GM10266 (cell line): ENCODE results near the gene SEZ6L.

Experiments
- DNase-seq: peaks from one replicate; pipeline ENCODE4 v3.0.0; 2012; ENCODE audit errors: extremely low spot score
- CTCF ChIP-seq: IDR thresholded peaks from 2 replicates; pipeline ENCODE4 v1.5.1; 2012; ENCODE audit warnings: mild to moderate bottlenecking, low read depth; ENCODE audit not compliant: control insufficient read depth, insufficient read depth; ENCODE audit errors: missing control alignments

Gene SEZ6L

GRCh38 chr22:26304730-26305129, 135.5 kb downstream of the SEZ6L start:
- TF ChIP-seq CTCF = no peak
- DNase-seq = no peak

DNA sequence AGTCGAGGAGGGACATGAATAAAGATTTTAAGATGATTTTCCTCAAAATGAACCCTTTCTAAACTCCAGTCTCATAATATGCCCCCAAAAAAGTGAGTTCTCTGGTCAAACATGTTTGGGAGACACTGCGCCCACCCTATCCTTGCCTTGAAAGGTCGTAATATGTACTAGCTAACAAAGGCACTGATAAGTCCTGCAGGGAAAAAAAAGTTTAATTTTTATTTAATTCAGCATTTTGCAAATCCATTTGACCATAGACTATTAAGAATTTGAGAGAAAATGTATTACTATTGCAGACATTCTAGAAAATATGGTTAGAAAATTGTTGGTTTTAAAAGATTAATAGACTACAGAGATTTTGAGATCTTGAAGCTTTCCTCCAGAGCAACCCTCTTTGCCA, 139.2 kb downstream of the SEZ6L start:
- no peak for DNase-seq
- TF ChIP-seq CTCF = no peak

GRCh38 chr22:26310616-26311015, 141.4 kb downstream of the SEZ6L start:
- TF ChIP-seq CTCF = no peak
- DNase-seq = no peak

- no peak for DNase-seq
- no peak for TF ChIP-seq CTCF
These were observed 144.0 kb downstream of the SEZ6L start for GRCh38 chr22:26313291-26313690.

DNA sequence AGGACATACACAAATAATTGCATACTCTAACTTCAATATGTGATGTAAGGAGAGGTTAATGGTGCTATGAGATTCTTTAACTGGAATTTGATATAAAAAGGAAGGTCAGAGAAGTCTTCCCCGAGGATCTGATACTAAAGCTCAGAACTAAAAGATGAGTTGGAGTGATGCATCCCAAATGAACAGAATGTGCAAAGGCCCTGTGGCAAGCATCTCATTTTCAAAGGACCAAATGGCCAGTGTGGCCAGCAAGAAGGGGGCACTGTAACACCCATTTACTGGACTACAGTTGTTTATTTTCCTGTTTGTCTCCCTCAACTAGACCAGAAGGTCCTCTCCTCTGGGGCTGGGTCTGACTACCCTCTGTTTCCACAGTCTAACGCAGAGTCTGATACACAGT, 144.9 kb downstream of the SEZ6L start:
- no peak for DNase-seq
- TF ChIP-seq CTCF = no peak

DNA sequence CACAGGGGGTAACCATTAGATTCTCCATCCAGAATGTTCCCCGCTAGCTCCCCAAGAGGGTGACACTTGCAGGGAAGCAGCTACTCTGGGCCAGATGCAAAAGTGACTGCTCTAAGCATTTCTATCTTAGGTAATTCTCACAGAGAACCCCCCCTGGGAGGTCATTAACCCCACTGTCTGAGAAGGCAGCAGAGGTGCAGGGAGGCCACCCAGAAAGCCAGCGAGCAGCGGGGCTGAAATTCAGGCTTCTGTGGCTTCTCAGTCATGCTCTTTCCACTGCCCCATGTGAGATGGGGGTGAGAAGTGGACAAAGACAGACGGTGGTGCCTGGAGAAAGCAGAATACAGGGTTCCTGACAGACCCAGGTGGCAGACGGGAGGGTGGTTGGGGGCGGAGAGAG, 145.4 kb downstream of the SEZ6L start:
- DNase-seq = no peak
- no peak for TF ChIP-seq CTCF

DNA sequence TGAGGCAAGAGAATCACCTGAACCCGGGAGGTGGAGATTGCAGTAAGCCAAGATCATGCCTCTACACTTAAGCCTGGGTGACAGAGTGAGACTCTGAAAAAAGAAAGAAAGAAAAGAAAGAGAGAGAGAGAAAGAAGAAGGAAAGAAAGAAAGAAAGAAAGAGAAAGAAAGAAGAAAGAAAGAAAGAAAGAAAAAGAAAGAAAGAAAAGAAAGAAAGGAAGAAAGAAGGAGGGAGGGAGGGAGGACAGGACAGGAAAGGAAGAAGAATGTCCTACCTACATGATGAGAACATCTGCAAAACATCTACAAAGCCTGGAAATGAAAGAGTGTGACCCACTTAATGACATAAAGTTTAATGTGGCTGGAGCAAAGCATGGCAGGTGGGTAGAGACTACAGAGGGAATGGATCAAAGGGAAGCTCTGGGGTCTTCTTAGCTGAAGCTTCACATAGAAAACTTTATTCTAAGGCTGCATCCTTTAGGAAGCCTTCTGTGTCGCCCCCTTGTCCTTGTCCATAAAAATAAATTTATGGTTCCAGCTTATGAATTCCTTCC, 147.5 kb downstream of the SEZ6L start:
- TF ChIP-seq CTCF = no peak
- DNase-seq = no peak
